Measurements from ENCODE around the gene ALOX15B. TPM values are rescaled to one million over a fixed set of nuclear protein-coding genes. Genes with fewer than 3 reads are reported as not detected.

ALOX15B gene
- total RNA-seq, 1 donor from 2014 or later = not detected

DNA sequence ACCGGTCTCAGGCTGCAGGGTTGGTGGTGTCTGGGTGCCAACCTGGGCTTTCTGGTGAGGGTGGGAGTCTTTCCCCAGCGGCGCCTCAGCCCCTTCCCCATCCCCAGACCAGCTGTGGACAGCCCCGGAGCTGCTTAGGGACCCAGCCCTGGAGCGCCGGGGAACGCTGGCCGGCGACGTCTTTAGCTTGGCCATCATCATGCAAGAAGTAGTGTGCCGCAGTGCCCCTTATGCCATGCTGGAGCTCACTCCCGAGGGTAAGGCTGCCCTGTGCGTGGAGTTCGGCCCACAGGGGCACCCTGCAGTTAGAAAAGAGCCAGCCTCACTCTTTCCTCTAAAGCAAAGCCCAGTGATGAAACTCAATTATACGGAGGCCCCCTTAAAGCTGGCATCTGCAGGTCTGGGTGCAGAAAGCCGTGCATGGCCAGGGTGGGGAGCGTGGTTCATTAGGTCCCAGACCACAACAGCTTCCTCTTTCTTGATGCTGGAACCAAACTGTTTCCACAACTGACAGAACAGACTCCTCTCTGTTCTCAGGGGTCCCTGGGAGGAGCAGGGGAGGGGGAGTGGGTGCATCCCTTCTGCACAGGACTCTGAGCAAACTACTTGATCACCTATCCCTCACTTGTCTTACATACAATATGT, 25.7 kb upstream of the ALOX15B start:
- Mint-ChIP-seq H3K4me3 (no peak overlapping the region), H3K4me1 (peaks cover 20% of the 10 kb centered on the region), H3K27ac (no peak overlapping the region), H3K36me3 (ENCODE audit: low read depth) (no peaks in the 10 kb centered on the region), H3K27me3 (peaks cover 29% of the 10 kb centered on the region), H3K9me3 (no peaks in the 10 kb centered on the region)
- POLR2A ChIA-PET = no interaction called here
- DNase-seq = no peak
- ATAC-seq (ENCODE audit: low read depth) = peak; percentile 51
- no peak for TF ChIP-seq CTCF (IDR thresholded peaks at IDR 0.05)
- CTCF ChIA-PET = interaction anchor here (1.1 kb wide), 1 partner anchor 28 kb away, joined by 3 read pairs; no protein-coding TSS in a partner anchor
- intact Hi-C loops (cut with micrococcal nuclease) = no loop called here

GRCh38 chr17:8013731-8014557, 24.9 kb upstream of the ALOX15B start:
- CTCF ChIA-PET = no interaction called here
- ATAC-seq (ENCODE audit: low read depth) = no peak
- TF ChIP-seq CTCF (IDR thresholded peaks at IDR 0.05) = no peak
- Mint-ChIP-seq H3K27ac (no peak overlapping the region), H3K9me3 (no peaks in the 10 kb centered on the region), H3K4me3 (no peak overlapping the region), H3K4me1 (peaks cover 20% of the 10 kb centered on the region), H3K27me3 (peaks cover 34% of the 10 kb centered on the region), H3K36me3 (ENCODE audit: low read depth) (no peaks in the 10 kb centered on the region)
- POLR2A ChIA-PET = no interaction called here
- DNase-seq = no peak
- intact Hi-C loops (cut with micrococcal nuclease) = no loop called here

DNA sequence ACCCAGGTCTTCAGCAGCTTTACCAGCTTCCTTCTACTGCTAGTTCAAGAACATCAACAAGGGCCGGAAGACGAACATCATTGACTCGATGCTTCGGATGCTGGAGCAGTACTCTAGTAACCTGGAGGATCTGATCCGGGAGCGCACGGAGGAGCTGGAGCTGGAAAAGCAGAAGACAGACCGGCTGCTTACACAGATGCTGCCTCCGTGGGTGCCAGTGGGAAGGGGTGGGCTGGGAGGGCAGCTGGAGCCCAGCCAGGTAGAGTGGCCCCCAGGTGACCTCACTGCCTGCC, 24.4 kb upstream of the ALOX15B start:
- no peak for TF ChIP-seq CTCF (IDR thresholded peaks at IDR 0.05)
- DNase-seq (no peak), ATAC-seq (ENCODE audit: low read depth) (no peak)
- Mint-ChIP-seq H3K4me1 (peaks cover 20% of the 10 kb centered on the region), H3K27me3 (peaks cover 37% of the 10 kb centered on the region), H3K4me3 (no peak overlapping the region), H3K9me3 (no peaks in the 10 kb centered on the region), H3K36me3 (ENCODE audit: low read depth) (no peaks in the 10 kb centered on the region), H3K27ac (no peak overlapping the region)
- ChIA-PET CTCF (no interaction called here), POLR2A (no interaction called here)
- intact Hi-C loops (cut with micrococcal nuclease) = no loop called here

DNA sequence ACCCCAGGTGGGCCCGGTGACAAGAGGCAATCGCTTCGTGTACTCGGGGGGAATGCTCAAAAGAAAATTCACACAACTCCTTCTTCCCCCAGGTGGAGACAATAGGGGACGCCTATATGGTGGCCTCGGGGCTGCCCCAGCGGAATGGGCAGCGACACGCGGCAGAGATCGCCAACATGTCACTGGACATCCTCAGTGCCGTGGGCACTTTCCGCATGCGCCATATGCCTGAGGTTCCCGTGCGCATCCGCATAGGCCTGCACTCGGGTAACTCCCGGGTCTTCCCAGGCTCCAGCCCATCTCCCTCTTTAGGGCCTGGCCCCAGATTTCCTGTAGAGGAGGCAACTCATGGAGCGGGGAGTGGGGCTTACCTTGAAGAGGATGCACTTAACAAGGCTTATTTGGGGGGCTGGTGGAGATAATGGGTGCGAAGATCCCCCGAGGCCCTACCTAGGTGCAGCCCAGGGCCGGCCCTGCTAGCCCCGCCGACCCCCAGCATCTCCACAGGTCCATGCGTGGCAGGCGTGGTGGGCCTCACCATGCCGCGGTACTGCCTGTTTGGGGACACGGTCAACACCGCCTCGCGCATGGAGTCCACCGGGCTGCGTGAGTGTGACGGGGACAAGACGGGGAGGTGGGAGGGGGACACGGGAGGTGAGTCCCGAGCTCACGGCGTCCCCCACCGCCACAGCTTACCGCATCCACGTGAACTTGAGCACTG, 23.5 kb upstream of the ALOX15B start:
- Mint-ChIP-seq H3K27me3 (peaks cover 43% of the 10 kb centered on the region), H3K36me3 (ENCODE audit: low read depth) (no peaks in the 10 kb centered on the region), H3K9me3 (no peaks in the 10 kb centered on the region), H3K4me3 (no peak overlapping the region), H3K27ac (no peak overlapping the region), H3K4me1 (peaks cover 20% of the 10 kb centered on the region)
- ChIA-PET POLR2A (no interaction called here), CTCF (no interaction called here)
- intact Hi-C loops (cut with micrococcal nuclease) = no loop called here
- no peak for TF ChIP-seq CTCF (IDR thresholded peaks at IDR 0.05)
- no peak for DNase-seq
- no peak for ATAC-seq (ENCODE audit: low read depth)

- Mint-ChIP-seq H3K27me3 (peaks cover 49% of the 10 kb centered on the region), H3K4me1 (peaks cover 20% of the 10 kb centered on the region), H3K27ac (no peak overlapping the region), H3K4me3 (peak overlapping the region; percentile 66), H3K36me3 (ENCODE audit: low read depth) (no peaks in the 10 kb centered on the region), H3K9me3 (no peaks in the 10 kb centered on the region)
- no peak for DNase-seq
- ChIA-PET CTCF (no interaction called here), POLR2A (no interaction called here)
- ATAC-seq (ENCODE audit: low read depth) = peak; percentile 52
- no peak for TF ChIP-seq CTCF (IDR thresholded peaks at IDR 0.05)
- intact Hi-C loops (cut with micrococcal nuclease) = no loop called here
Measured at GRCh38 chr17:8015957-8016631, 22.8 kb upstream of the ALOX15B start.
